IMR-90 (cell line): Measurements from ENCODE around the gene DUOX2. TPM values are rescaled to one million over a fixed set of nuclear protein-coding genes. Genes with fewer than 3 reads are reported as not detected.

Source experiments
- ATAC-seq: fragments of 200-7000 bp; cut with Tn5 transposase; 2 replicates; pipeline ENCODE4 v1.9.1; 2020; ENCODE audit warnings: low read depth, mild to moderate bottlenecking, moderate library complexity
- BruUV-seq: library from RNA; stranded (reverse); fragments of 400-500 nt; replicated peaks from 2 replicates; lab custom pipeline; 2021; lab: Mats Ljungman, UMichigan
- CTCF ChIA-PET: fragments of 300-600 bp; formaldehyde crosslinking; extraction: SDS; loops from one replicate; lab custom pipeline; 2021; ENCODE audit warnings: antibody characterized with exemption; lab: Yijun Ruan, JAX
- POLR2A ChIA-PET: fragments of 300-600 bp; sonication (Branson Sonifier 250); formaldehyde crosslinking; loops from one replicate; lab custom pipeline; 2022; ENCODE audit warnings: antibody characterized with exemption; ENCODE audit not compliant: unreplicated experiment; lab: Charles Lee
- DNase-seq: peaks from one replicate; pipeline ENCODE4 v3.0.0; 2013
- H2AFZ ChIP-seq: replicated peaks from 2 replicates; pipeline ENCODE3; 2013; ENCODE audit warnings: low read length, mild to moderate bottlenecking; ENCODE audit not compliant: poor library complexity
- H2AK5ac ChIP-seq: 2 replicates; pipeline ENCODE4 v1.6.1; 2013; ENCODE audit warnings: low read depth, low read length, inconsistent platforms
- H2AK9ac ChIP-seq: replicated peaks from 2 replicates; pipeline ENCODE3; 2013; ENCODE audit warnings: mild to moderate bottlenecking, low read depth, low read length, moderate library complexity; ENCODE audit not compliant: poor library complexity
- H2BK120ac ChIP-seq: 2 replicates; pipeline ENCODE4 v1.6.1; 2013; ENCODE audit warnings: low read depth, low read length, inconsistent platforms
- H2BK15ac ChIP-seq: 3 replicates; pipeline ENCODE4 v1.6.1; 2013; ENCODE audit warnings: low read depth, low read length, inconsistent platforms
- H2BK20ac ChIP-seq: 2 replicates; pipeline ENCODE4 v1.6.1; 2013; ENCODE audit warnings: low read depth, mild to moderate bottlenecking, inconsistent platforms, low read length, moderate library complexity
- H2BK5ac ChIP-seq: 2 replicates; pipeline ENCODE4 v1.6.1; 2013; ENCODE audit warnings: mild to moderate bottlenecking, low read depth, low read length, inconsistent platforms; ENCODE audit not compliant: poor library complexity, severe bottlenecking
- H3K14ac ChIP-seq: replicated peaks from 2 replicates; pipeline ENCODE4 v1.6.1; 2013; ENCODE audit warnings: low read depth, low read length, inconsistent platforms
- H3K18ac ChIP-seq: 2 replicates; pipeline ENCODE4 v1.6.1; 2013; ENCODE audit warnings: low read depth, low read length, control low read depth
- H3K23ac ChIP-seq: 2 replicates; pipeline ENCODE4 v1.6.1; 2013; ENCODE audit warnings: low read depth, low read length, inconsistent platforms
- H3K27ac ChIP-seq: 2 replicates; pipeline ENCODE4 v1.5.1; 2013; ENCODE audit warnings: mild to moderate bottlenecking, control low read depth, low read length; ENCODE audit not compliant: insufficient read depth
- H3K27me3 ChIP-seq: 2 replicates; pipeline ENCODE4 v1.6.1; 2013; ENCODE audit warnings: low read length; ENCODE audit not compliant: control insufficient read depth, insufficient read depth
- H3K36me3 ChIP-seq: 2 replicates; pipeline ENCODE4 v1.6.1; 2013; ENCODE audit warnings: low read length, mixed read lengths; ENCODE audit not compliant: control insufficient read depth, insufficient read depth
- H3K4ac ChIP-seq: 2 replicates; pipeline ENCODE4 v1.6.1; 2013; ENCODE audit warnings: low read depth, low read length, inconsistent platforms
- H3K4me1 ChIP-seq: 2 replicates; pipeline ENCODE4 v1.6.1; 2013; ENCODE audit warnings: low read length, mixed read lengths; ENCODE audit not compliant: control insufficient read depth, insufficient read depth
- H3K4me2 ChIP-seq: 2 replicates; pipeline ENCODE4 v1.6.1; 2013; ENCODE audit warnings: low read depth, mild to moderate bottlenecking, control low read depth, low read length, moderate library complexity
- H3K4me3 ChIP-seq: 2 replicates; pipeline ENCODE4 v1.5.1; 2013; ENCODE audit warnings: low read depth, mild to moderate bottlenecking, control low read depth, low read length, moderate library complexity; ENCODE audit not compliant: insufficient read depth
- H3K56ac ChIP-seq: 2 replicates; pipeline ENCODE4 v1.6.1; 2013; ENCODE audit warnings: low read length, inconsistent platforms; ENCODE audit not compliant: insufficient read depth; ENCODE audit errors: extremely low read depth
- H3K79me1 ChIP-seq, 2 experiments: 2 replicates each; pipeline ENCODE4 v1.6.1; 2013; ENCODE audit warnings: low read length in 2 of 2, inconsistent platforms in 1 of 2, low read depth in 1 of 2
- H3K9ac ChIP-seq: 2 replicates; pipeline ENCODE4 v1.6.1; 2013; ENCODE audit warnings: low read depth, low read length, control low read depth
- H3K9me1 ChIP-seq: 2 replicates; pipeline ENCODE4 v1.6.1; 2013; ENCODE audit warnings: low read length, inconsistent platforms; ENCODE audit not compliant: insufficient read depth
- H3K9me3 ChIP-seq: 2 replicates; pipeline ENCODE4 v1.6.1; 2013; ENCODE audit warnings: low read length; ENCODE audit not compliant: control insufficient read depth, insufficient read depth
- H4K20me1 ChIP-seq: 2 replicates; pipeline ENCODE4 v1.6.1; 2013; ENCODE audit warnings: low read length, inconsistent platforms; ENCODE audit not compliant: insufficient read depth
- H4K5ac ChIP-seq: 2 replicates; pipeline ENCODE4 v1.6.1; 2013; ENCODE audit warnings: mild to moderate bottlenecking, low read depth, low read length, control low read depth
- H4K8ac ChIP-seq, 2 experiments: 2 replicates each; pipeline ENCODE4 v1.6.1; 2013; ENCODE audit warnings: low read depth in 2 of 2, low read length in 2 of 2, control low read depth in 1 of 2, inconsistent platforms in 1 of 2
- H4K91ac ChIP-seq: 2 replicates; pipeline ENCODE4 v1.6.1; 2013; ENCODE audit warnings: low read depth, low read length, inconsistent platforms; ENCODE audit not compliant: insufficient read depth
- RCOR1 ChIP-seq: IDR thresholded peaks from 2 replicates; pipeline ENCODE4 v1.6.1; 2012; ENCODE audit warnings: mild to moderate bottlenecking, low read length, improper control_type of control experiment; ENCODE audit not compliant: insufficient replicate concordance
- WGBS, 2 experiments: methylation state at CpG; one replicate each; pipeline versions ENCODE4 v1.1.5 to v1.1.7; 2013; ENCODE audit warnings: missing lambda C conversion rate in 2 of 2; ENCODE audit not compliant: insufficient read length in 1 of 2; ENCODE audit errors: extremely low coverage in 2 of 2; 5-methylcytosine and 5-hydroxymethylcytosine counted together
- dilution Hi-C: fragments of 300-500 bp; cut with HindIII; formaldehyde crosslinking; loops from one replicate; pipeline ENCODE4 v1.14.3; 2018; ENCODE audit warnings: low sequenced_read_pairs; ENCODE audit not compliant: unreplicated experiment
- in situ Hi-C: fragments of 300-500 bp; cut with MboI; formaldehyde crosslinking; loops from 3 replicates; pipeline ENCODE4 v1.14.3; 2019; ENCODE audit warnings: low sequenced_read_pairs, inconsistent platforms, mixed read lengths
- intact Hi-C: fragments of 100-400 bp; cut with micrococcal nuclease; formaldehyde crosslinking; loops from 2 replicates; pipeline ENCODE4 v1.10.0; 2022
- polyA plus RNA-seq, 3 experiments: library from polyadenylated mRNA; depleted of rRNA; stranded (reverse); fragments of >200 nt; gene quantifications; 2 replicates each; pipeline ENCODE4 v1.2.3, GENCODE V29; 2012; ENCODE audit warnings: low replicate concordance in 1 of 3
- total RNA-seq: library from RNA; depleted of rRNA; stranded (reverse); fragments of >200 nt; gene quantifications from 2 replicates; pipeline ENCODE4 v1.2.3, GENCODE V29; 2012

Gene DUOX2
- total and polyA plus RNA-seq, 2 of the 4 experiments (the other 2 are of a cell fraction), result not detected

DNA sequence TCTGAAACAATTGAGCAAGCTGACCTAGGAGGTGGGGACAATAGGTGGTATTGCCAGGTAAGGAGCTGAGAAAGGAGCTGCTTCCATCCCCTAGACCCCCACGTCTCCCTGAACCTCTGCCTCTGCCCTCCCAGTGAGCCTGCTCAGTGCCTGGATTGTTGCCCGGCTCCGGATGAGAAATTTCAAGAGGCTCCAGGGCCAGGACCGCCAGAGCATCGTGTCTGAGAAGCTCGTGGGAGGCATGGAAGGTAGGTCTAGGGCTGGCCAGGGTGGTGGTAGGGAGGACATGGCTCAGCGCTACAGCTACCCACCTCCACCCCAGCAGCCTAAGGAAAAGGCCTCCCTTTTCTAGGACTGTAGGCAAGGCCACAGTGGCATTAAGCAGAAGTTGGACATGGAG, 29.1 kb upstream of the DUOX2 start:
- no CpG with 5 or more reads among the region's 7 CpGs for WGBS, 2 experiments
- dilution Hi-C loops (no loop called here), intact Hi-C loops (no loop called here), in situ Hi-C loops (no loop called here)
- no peak for TF ChIP-seq RCOR1
- Histone ChIP-seq H3K9me1 (no peaks in the 10 kb centered on the region), H4K20me1 (no peaks in the 10 kb centered on the region), H2BK5ac (no peak overlapping the region), H2AK9ac (no peak overlapping the region), H3K4me3 (no peak overlapping the region), H3K23ac (no peak overlapping the region), H3K56ac (no peak overlapping the region), H3K27ac (no peak overlapping the region), H2AK5ac (no peak overlapping the region), H3K18ac (no peak overlapping the region), H3K9me3 (no peaks in the 10 kb centered on the region), H3K4ac (no peak overlapping the region), H2AFZ (no peak overlapping the region), H3K9ac (no peak overlapping the region), H4K91ac (no peak overlapping the region), H3K4me2 (no peak overlapping the region), H3K79me1 (no peaks in the 10 kb centered on the region), H4K5ac (no peak overlapping the region), H2BK20ac (no peak overlapping the region), H3K27me3 (peaks cover 38% of the 10 kb centered on the region), H2BK15ac (no peak overlapping the region), H3K14ac (no peak overlapping the region), H2BK120ac (no peak overlapping the region), H4K8ac (no peak overlapping the region), H3K36me3 (no peaks in the 10 kb centered on the region), H3K4me1 (no peaks in the 10 kb centered on the region; the same call in 1 of the 2 replicates)
- ATAC-seq (no peak), DNase-seq (no peak)
- ChIA-PET POLR2A (no interaction called here), CTCF (no interaction called here)
- no TSS peak for BruUV-seq
